Gastroesophageal sphincter (tissue), 4 donors: ENCODE measurements around the gene DHRS7C. TPM values are rescaled to one million over a fixed set of nuclear protein-coding genes. Genes with fewer than 3 reads are reported as not detected.

Source experiments
- ATAC-seq: fragments of 150-250 bp; one replicate; pipeline ENCODE4 v1.9.1; 2016; ENCODE audit warnings: mild to moderate bottlenecking, moderate library complexity
- H3K27ac ChIP-seq, 4 donors: fragments of 200-600 bp; sonication (generic) in 3 of 4; 1 replicate in 3 of 4; 2 replicates in 1 of 4; pipeline ENCODE4 v1.5.1; 2016 to 2019
- H3K27me3 ChIP-seq: fragments of 200-600 bp; sonication (generic); one replicate; pipeline ENCODE4 v1.5.1; 2019
- H3K36me3 ChIP-seq, 2 donors: fragments of 200-600 bp; sonication (generic); one replicate each; pipeline ENCODE4 v1.5.1; 2019; ENCODE audit warnings: control low read depth in 1 of 2
- H3K4me1 ChIP-seq, 3 donors: fragments of 200-600 bp; sonication (generic); 1 replicate in 2 of 3; 2 replicates in 1 of 3; pipeline ENCODE4 v1.5.1; 2016 to 2019; ENCODE audit warnings: control low read depth in 2 of 3
- H3K4me3 ChIP-seq, 2 donors: fragments of 200-600 bp; sonication (generic); one replicate each; pipeline ENCODE4 v1.5.1; 2019; ENCODE audit warnings: mild to moderate bottlenecking in 1 of 2, moderate library complexity in 1 of 2
- H3K9me3 ChIP-seq, 3 donors: fragments of 200-600 bp; sonication (generic); one replicate each; pipeline ENCODE4 v1.5.1; 2017 to 2019; ENCODE audit warnings: control low read depth in 2 of 3
- CTCF ChIP-seq, 4 experiments: fragments of 200-600 bp in 2 of 4; fragments of 450-650 bp in 2 of 4; sonication (generic) in 1 of 4; IDR thresholded peaks; one replicate each; pipeline ENCODE4 v1.5.1; 2017 to 2019; ENCODE audit warnings: antibody characterized with exemption in 4 of 4, mild to moderate bottlenecking in 2 of 4, moderate library complexity in 2 of 4
- EP300 ChIP-seq: sonication (generic); formaldehyde crosslinking; IDR thresholded peaks from one replicate; pipeline ENCODE4 v1.6.1; 2017; ENCODE audit warnings: antibody characterized with exemption, mild to moderate bottlenecking
- POLR2A ChIP-seq, 2 donors: fragments of 450-650 bp; IDR thresholded peaks; one replicate each; pipeline ENCODE4 v1.6.1; 2017; ENCODE audit warnings: antibody characterized with exemption in 2 of 2, mild to moderate bottlenecking in 2 of 2, moderate library complexity in 1 of 2
- POLR2AphosphoS5 ChIP-seq: sonication (generic); formaldehyde crosslinking; IDR thresholded peaks from one replicate; pipeline ENCODE4 v1.6.1; 2017; ENCODE audit warnings: antibody characterized with exemption
- WGBS, 2 donors: methylation state at CpG; one replicate each; pipeline ENCODE4 v1.1.5; 2018; ENCODE audit warnings: low coverage in 1 of 2; 5-methylcytosine and 5-hydroxymethylcytosine counted together
- total RNA-seq, 4 donors: library from RNA; depleted of rRNA; stranded (reverse); fragments of >200 nt; gene quantifications; one replicate each; pipeline ENCODE4 v1.1.0, GENCODE V29; 2016

Gene DHRS7C
- total RNA-seq, 4 donors from 2014 or later: not detected

- H3K4me1 ChIP-seq: no peaks in the 10 kb centered on the region
- 57 to 64% methylated on average over 1 to 3 of the region's 12 CpGs for WGBS, 2 donors
- H3K9me3 ChIP-seq: no peaks in the 10 kb centered on the region
- no peak overlapping the region for H3K27ac ChIP-seq
- no peak for ATAC-seq
- TF ChIP-seq POLR2AphosphoS5 (no peak), EP300 (no peak), CTCF (IDR thresholded peaks at IDR 0.05) (no peak)
- H3K36me3 ChIP-seq: no peaks in the 10 kb centered on the region
- no peak overlapping the region for H3K4me3 ChIP-seq
- peaks cover 22% of the 10 kb centered on the region for H3K27me3 ChIP-seq
Observed at GRCh38 chr17:9728564-9728963, 62.8 kb downstream of the DHRS7C start.

- no peak for ATAC-seq
- H3K27me3 ChIP-seq: peaks cover 22% of the 10 kb centered on the region
- H3K9me3 ChIP-seq: no peaks in the 10 kb centered on the region
- H3K36me3 ChIP-seq: no peaks in the 10 kb centered on the region
- H3K4me1 ChIP-seq: no peaks in the 10 kb centered on the region
- TF ChIP-seq POLR2A (IDR thresholded peaks at IDR 0.05): no peak
- TF ChIP-seq CTCF (IDR thresholded peaks at IDR 0.05): no peak
- no peak for TF ChIP-seq POLR2AphosphoS5
- TF ChIP-seq EP300: no peak
- no peak overlapping the region for H3K4me3 ChIP-seq
- no peak overlapping the region for H3K27ac ChIP-seq
- WGBS, 2 donors: 88% methylated on average over 8 of the region's 18 CpGs; no CpG with 5 or more reads in 1 of the 2 donors
Observed at GRCh38 chr17:9728005-9728404, 63.4 kb downstream of the DHRS7C start.

- H3K36me3 ChIP-seq: no peaks in the 10 kb centered on the region
- H3K9me3 ChIP-seq: no peaks in the 10 kb centered on the region
- no peak overlapping the region for H3K27ac ChIP-seq
- ATAC-seq: no peak
- 63% methylated on average over 2 of the region's 6 CpGs; no CpG with 5 or more reads in 1 of the 2 donors for WGBS, 2 donors
- H3K4me3 ChIP-seq: no peak overlapping the region
- peaks cover 22% of the 10 kb centered on the region for H3K27me3 ChIP-seq
- no peak for TF ChIP-seq EP300
- TF ChIP-seq CTCF (IDR thresholded peaks at IDR 0.05): no peak
- no peak for TF ChIP-seq POLR2A (IDR thresholded peaks at IDR 0.05)
- no peak for TF ChIP-seq POLR2AphosphoS5
- no peaks in the 10 kb centered on the region for H3K4me1 ChIP-seq
Observed at GRCh38 chr17:9726291-9726690, 65.1 kb downstream of the DHRS7C start.

GRCh38 chr17:9725575-9725974 lies 65.8 kb downstream of the DHRS7C start:
- no peak overlapping the region for H3K4me3 ChIP-seq
- H3K27me3 ChIP-seq: peaks cover 22% of the 10 kb centered on the region
- 54 to 57% methylated on average over 1 to 9 of the region's 9 CpGs for WGBS, 2 donors
- H3K9me3 ChIP-seq: no peaks in the 10 kb centered on the region
- ATAC-seq: no peak
- TF ChIP-seq CTCF (IDR thresholded peaks at IDR 0.05) (no peak), EP300 (no peak), POLR2A (IDR thresholded peaks at IDR 0.05) (no peak), POLR2AphosphoS5 (no peak)
- no peak overlapping the region for H3K27ac ChIP-seq
- no peaks in the 10 kb centered on the region for H3K36me3 ChIP-seq
- H3K4me1 ChIP-seq: no peaks in the 10 kb centered on the region

Other genes with a start within 250 kb of the DHRS7C start
- 100 to 1,000 TPM in 1 of 4 donors, 10 to 100 TPM in 3; 67.9 to 106 (median 87.1) TPM for gene STX8, start 215.8 kb downstream of the DHRS7C start, total RNA-seq
- gene CFAP52, start 214.9 kb downstream of the DHRS7C start, total RNA-seq: 1 to 10 TPM in 1 of 4 donors, under 1 TPM in 1, not detected in 2; 0.40 to 4.2 TPM
- gene USP43, start 146.1 kb downstream of the DHRS7C start, total RNA-seq: under 1 TPM in 2 of 4 donors, not detected in 2; 0.17 to 0.27 TPM
- gene GSG1L2, start 30.5 kb upstream of the DHRS7C start, total RNA-seq: not detected
- 10 to 100 TPM in 3 of 4 donors, 1 to 10 TPM in 1; 7.2 to 14.5 (median 13.8) TPM for gene GLP2R, start 34.3 kb upstream of the DHRS7C start, total RNA-seq
- gene RCVRN, start 113.7 kb upstream of the DHRS7C start, total RNA-seq: under 1 TPM in 3 of 4 donors, not detected in 1; 0.27 to 0.81 (median 0.32) TPM